HG02938 (cell line): Measurements from ENCODE around the gene STT3A.
"Not testable (repeated sequence)": the region's sequence is repeated elsewhere in the genome, so short reads cannot be mapped to it uniquely, and the experiment has no call there.

Experiments used
- ATAC-seq: cut with Tn5 transposase; IDR thresholded peaks from one replicate; pipeline ENCODE4 v1.9.1; 2021; ENCODE audit warnings: mild to moderate bottlenecking, moderate library complexity; ENCODE audit not compliant: unreplicated experiment

Gene STT3A

DNA sequence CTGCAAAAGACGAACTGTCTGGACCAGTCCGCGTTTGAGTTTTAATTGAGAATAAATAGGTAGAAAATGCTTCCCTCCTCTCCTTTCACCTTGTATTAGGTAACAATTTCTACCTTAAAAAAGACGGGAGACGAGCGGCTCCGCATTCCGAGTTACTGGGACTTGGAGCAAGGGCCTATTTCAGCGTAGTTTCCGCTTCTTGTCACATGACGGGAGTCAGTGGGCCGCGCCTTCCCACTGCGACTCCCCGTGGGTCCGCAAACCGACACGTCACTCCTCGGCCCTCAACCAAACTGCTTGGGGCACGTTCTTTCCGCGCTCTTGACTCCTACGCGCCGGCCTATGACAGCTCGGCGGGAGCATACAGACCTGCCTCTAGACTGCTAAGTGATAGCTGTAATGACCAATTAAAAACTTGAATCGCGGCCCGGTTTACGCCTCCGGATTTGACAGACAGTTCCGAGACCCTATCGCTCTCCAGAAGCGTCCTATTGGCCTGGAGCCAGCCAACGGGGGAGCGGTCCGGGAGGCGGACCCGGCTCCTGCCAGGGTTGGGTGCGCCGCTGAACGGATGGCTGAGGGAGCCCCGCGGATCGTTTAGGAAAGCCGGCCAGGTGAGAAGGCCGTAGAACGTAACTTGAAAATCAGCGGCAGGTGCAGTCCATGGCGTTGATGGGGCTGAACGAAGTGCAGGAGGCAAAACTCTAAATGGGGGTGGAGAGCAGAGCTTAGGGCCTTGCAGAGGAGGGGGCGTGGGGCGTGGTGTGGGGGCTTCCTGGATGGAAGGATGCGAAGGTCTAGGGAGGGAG lies at the start of gene STT3A:
Gene STT3A, plus strand, starts transcription at position 548 of the 809 bp plus-strand sequence. CDS start 3,064 bp downstream, outside the sequence.
- peak; percentile 97 for ATAC-seq

- ATAC-seq = no peak
Measured at GRCh38 chr11:125550780-125551179, 41.9 kb upstream of the STT3A start.

- ATAC-seq = no peak
Measured at GRCh38 chr11:125551835-125552342, 40.8 kb upstream of the STT3A start.

- no peak for ATAC-seq
Measured at GRCh38 chr11:125552927-125553326, 39.7 kb upstream of the STT3A start.

DNA sequence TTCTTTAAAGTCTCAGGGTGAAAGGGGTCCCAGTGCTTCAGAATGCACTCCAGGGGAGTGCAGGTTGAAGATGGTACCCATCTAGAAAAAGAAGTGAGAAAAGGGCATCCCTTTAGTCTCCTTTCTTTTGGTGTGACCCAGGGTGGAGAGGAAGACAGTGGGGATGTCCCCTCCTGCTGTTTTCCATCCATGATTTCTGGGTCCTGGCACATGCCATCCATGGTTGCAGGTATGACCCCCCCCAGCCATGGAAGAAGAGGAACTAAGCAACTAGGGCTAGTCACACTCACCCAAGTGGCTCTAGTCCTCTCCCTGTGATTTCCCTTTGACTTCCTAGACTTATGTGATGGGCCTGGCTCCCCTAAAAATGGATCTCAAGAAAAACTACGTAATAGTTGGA lies 39.3 kb upstream of the STT3A start:
- no peak for ATAC-seq

DNA sequence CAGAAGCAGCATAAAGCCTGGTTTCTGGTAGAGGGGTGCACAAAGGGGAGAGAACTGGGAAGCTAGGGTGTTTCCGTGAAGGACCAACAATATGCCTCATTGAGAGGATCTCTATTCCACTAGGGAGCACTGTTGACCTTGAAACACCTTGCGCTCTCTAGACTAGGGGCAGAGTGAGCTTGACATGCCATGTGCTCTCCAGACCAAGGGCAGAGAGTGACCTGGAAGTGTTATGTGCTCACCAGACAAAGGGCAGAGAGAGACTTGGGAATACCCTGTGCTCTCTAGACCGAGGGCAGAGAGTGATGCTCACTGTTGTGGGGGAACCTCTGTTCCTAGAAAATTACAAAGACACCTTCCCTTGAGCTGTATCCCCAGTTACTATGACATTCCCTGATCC lies 38.6 kb upstream of the STT3A start:
- no peak for ATAC-seq

DNA sequence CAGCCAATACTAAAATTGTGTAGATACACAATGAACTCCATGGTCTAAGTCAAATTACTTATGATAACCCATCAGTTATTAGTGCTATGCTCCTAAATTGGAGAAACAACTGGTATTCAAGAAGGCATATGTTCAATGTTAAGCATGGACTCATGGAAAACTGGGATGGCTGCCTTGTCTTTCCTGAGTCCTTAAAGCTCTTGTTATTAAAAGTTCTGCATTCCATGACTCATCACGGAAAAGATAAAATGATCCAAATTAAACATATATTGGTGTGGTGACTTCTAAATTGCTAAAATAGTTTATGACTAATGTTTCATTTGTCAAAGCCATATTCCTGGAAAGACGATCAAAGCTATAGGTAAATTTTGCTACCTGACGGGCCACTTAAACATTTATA lies 32.8 kb upstream of the STT3A start:
- ATAC-seq = no peak

- ATAC-seq = no peak
Measured at GRCh38 chr11:125561924-125562323, 30.7 kb upstream of the STT3A start.

DNA sequence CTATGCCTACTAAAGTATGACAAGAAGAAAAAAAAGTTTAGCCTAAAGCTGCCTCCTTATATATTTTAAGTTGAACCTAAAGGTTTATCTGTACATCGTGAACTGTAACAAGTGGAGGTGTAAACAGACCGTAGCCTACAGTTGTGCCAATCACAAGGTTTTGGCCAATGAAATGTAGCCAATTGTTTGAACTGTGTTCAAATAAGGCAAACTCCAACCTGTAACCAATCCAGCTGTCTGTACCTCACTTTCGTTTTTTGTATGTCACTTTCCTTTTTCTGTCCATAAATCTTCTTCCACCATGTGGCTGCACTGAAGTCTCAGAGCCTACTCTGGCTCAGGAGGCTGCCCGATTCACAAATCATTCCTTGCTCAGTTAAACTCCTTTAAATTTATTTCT lies 30.2 kb upstream of the STT3A start:
- no peak for ATAC-seq

DNA sequence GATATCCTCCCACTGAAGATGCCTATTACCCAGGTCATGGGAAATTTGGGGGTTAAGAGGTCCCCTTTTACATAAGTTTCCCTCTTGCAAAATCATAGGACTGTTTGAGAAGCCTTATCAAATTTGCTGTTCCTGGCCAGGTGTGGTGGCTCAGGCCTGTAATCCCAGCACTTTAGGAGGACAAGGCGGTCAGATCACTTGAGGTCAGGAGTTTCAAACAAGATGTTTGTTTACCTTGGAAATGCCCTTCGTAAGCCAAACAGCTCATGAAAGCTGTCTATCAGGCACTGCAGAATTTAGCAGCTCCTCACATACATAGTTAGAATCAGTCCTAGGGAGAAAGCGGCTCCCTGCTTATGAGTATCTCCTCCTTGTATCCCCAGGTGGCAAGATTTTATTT lies 28.3 kb upstream of the STT3A start:
- ATAC-seq = no peak

GRCh38 chr11:125566235-125566634 lies 26.4 kb upstream of the STT3A start:
- ATAC-seq = no peak

- peak; percentile 88 for ATAC-seq
Measured at GRCh38 chr11:125568970-125569914, 23.4 kb upstream of the STT3A start, which contains the start of gene EI24. EI24 (plus strand) TSS chr11:125569477; CDS start chr11:125572528, 3,051 bp downstream.

GRCh38 chr11:125569915-125570621 lies 22.6 kb upstream of the STT3A start:
- peak; percentile 42 for ATAC-seq

GRCh38 chr11:125570952-125571351 lies 21.7 kb upstream of the STT3A start:
- no peak for ATAC-seq

DNA sequence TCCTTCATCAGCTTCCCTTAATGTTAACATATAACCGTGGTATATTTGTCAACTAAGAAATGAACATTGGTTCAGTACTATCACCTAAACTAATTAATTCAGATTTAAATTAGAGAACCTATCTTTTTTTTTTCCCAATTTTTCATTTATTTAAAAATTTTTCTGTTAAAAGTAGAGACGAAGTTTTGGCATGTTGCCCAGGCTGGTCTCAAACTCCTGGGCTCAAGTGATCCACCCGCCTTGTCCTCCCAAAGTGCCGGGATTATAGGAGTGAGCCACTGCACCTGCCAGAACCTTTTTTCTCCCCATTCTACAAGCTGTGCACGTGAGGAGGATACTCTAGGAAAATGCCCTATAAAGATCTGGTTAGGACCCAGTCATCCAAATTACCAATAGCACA lies 19.7 kb upstream of the STT3A start:
- ATAC-seq = no peak

DNA sequence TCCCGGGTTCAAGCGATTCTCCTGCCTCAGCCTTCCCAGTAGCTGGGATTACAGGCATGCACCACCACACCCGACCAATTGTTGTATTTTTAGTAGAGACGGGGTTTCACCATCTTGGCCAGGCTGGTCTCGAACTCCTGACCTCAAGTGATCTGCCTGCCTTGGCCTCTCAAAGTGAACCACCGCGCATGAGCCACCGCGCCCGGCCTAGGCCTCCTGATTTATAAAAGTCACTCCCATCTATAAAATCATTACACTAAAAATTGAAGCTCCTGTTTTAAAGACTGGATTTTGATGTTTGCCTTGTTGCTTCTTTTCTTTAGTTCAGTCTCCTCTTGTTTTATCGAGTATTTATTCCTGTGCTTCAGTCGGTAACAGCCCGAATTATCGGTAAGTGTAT lies 15.5 kb upstream of the STT3A start:
- not testable (repeated sequence) for ATAC-seq

DNA sequence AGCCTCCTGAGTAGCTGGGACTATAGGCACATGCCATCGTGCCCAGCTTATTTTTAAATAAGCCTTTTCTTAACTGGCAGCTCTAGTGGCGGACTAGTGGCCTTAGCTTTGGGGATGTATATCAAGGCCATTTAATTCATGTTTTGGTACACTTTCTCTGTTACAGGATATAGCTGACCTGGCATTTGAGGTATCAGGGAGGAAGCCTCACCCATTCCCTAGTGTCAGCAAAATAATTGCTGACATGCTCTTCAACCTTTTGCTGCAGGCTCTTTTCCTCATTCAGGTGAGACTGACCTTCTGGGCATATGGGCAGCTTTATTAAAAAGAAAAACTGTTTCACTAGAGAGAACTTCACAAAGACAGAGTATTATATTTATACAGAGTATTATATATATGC lies 13.9 kb upstream of the STT3A start:
- no peak for ATAC-seq

DNA sequence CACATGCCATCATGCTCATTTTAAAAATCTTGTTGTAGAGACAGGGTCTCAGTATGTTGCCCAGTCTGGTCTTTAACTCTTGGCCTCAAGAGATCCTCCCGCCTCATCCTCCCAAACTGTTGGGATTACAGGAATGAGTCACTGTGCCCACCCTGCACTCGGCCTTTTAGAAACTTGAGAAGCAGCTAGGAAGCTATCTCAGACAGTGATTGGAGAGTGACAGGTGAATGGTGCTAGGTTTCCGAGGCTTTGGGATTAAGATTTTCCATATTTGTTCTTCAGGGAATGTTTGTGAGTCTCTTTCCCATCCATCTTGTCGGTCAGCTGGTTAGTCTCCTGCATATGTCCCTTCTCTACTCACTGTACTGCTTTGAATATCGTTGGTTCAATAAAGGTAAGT lies 12.8 kb upstream of the STT3A start:
- no peak for ATAC-seq

DNA sequence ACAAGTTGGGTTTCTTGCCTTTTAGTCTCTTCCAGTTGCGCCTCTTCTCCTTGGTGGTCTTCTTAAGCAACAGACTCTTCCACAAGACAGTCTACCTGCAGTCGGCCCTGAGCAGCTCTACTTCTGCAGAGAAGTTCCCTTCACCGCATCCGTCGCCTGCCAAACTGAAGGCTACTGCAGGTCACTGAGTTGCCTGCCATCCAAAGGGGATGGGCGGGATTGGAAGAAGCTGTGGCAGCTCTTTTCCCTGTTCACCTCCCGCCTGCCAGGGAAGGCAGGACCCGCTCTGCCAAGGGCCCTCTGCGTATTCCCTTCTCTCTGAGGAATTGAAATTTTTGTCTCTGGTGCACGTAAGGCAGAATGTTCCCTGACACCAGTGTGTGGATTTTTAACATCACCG lies 9.2 kb upstream of the STT3A start:
- no peak for ATAC-seq

GRCh38 chr11:125585487-125585886 lies 7.2 kb upstream of the STT3A start:
- ATAC-seq = no peak

- ATAC-seq = no peak
Measured at GRCh38 chr11:125586623-125587022, 6.0 kb upstream of the STT3A start.
